HG03457 (cell line): Measurements from ENCODE around the gene LYZL6.
"Not testable (repeated sequence)": the region's sequence is repeated elsewhere in the genome, so short reads cannot be mapped to it uniquely, and the experiment has no call there.

Source experiments
- ATAC-seq: cut with Tn5 transposase; IDR thresholded peaks from one replicate; pipeline ENCODE4 v1.9.1; 2021; ENCODE audit warnings: moderate number of reproducible peaks; ENCODE audit not compliant: unreplicated experiment

LYZL6 gene

GRCh38 chr17:35948092-35948491 is 4.6 kb upstream of the LYZL6 start:
- no peak for ATAC-seq

GRCh38 chr17:35947156-35947585 is 3.7 kb upstream of the LYZL6 start:
- no peak for ATAC-seq

GRCh38 chr17:35944151-35944550 is 638 bp upstream of the LYZL6 start:
- no peak for ATAC-seq

GRCh38 chr17:35942588-35943186 is 826 bp downstream of the LYZL6 start:
- ATAC-seq = no peak

GRCh38 chr17:35938492-35938891 is 5.0 kb downstream of the LYZL6 start:
- not testable (repeated sequence) for ATAC-seq

GRCh38 chr17:35936063-35936462 is 7.5 kb downstream of the LYZL6 start:
- no peak for ATAC-seq

- no peak for ATAC-seq
Observed at GRCh38 chr17:35934760-35935159, 8.8 kb downstream of the LYZL6 start.

- ATAC-seq = no peak
Observed at GRCh38 chr17:35932586-35932985, 10.9 kb downstream of the LYZL6 start.

GRCh38 chr17:35931794-35932425 is 11.6 kb downstream of the LYZL6 start:
- ATAC-seq = no peak

- ATAC-seq = no peak
Observed at GRCh38 chr17:35930211-35931065, 13.1 kb downstream of the LYZL6 start, which contains the start of gene RDM1. Gene RDM1 (minus strand): TSS chr17:35930773. CDS start chr17:35930727, 46 bp downstream.

- ATAC-seq = no peak
Observed at GRCh38 chr17:35927714-35928113, 15.8 kb downstream of the LYZL6 start.

- no peak for ATAC-seq
Observed at GRCh38 chr17:35923609-35924114, 19.9 kb downstream of the LYZL6 start.

GRCh38 chr17:35920229-35920628 is 23.3 kb downstream of the LYZL6 start:
- no peak for ATAC-seq

GRCh38 chr17:35918665-35919064 is 24.8 kb downstream of the LYZL6 start:
- ATAC-seq = no peak

- no peak for ATAC-seq
Observed at GRCh38 chr17:35917519-35918213, 25.8 kb downstream of the LYZL6 start.

GRCh38 chr17:35915153-35915964 is 28.2 kb downstream of the LYZL6 start:
- no peak for ATAC-seq

- ATAC-seq = no peak
Observed at GRCh38 chr17:35914354-35914753, 29.2 kb downstream of the LYZL6 start.

- no peak for ATAC-seq
Observed at GRCh38 chr17:35913609-35914008, 29.9 kb downstream of the LYZL6 start.

- ATAC-seq = no peak
Observed at GRCh38 chr17:35912942-35913341, 30.6 kb downstream of the LYZL6 start.

- ATAC-seq = no peak
Observed at GRCh38 chr17:35912339-35912912, 31.1 kb downstream of the LYZL6 start.
